H9 (cell line): ENCODE results near the gene DEGS2. TPM values are rescaled to one million over a fixed set of nuclear protein-coding genes. Genes with fewer than 3 reads are reported as not detected.

Source experiments
- DNase-seq: peaks from one replicate; pipeline ENCODE4 v3.0.0-alpha.2; 2017
- H2AFZ ChIP-seq: one replicate; pipeline ENCODE4 v1.6.1; 2013; ENCODE audit warnings: mild to moderate bottlenecking, low read length, control low read depth, moderate library complexity
- H2AK5ac ChIP-seq: 2 replicates; pipeline ENCODE4 v1.6.1; 2013; ENCODE audit warnings: low read length, control low read depth, mixed read lengths; ENCODE audit not compliant: insufficient read length
- H2BK120ac ChIP-seq: one replicate; pipeline ENCODE4 v1.6.1; 2013; ENCODE audit warnings: low read depth, mild to moderate bottlenecking, low read length, control low read depth, inconsistent platforms; ENCODE audit not compliant: poor library complexity, severe bottlenecking
- H2BK12ac ChIP-seq: 2 replicates; pipeline ENCODE4 v1.6.1; 2013; ENCODE audit warnings: low read length, control low read depth, mixed read lengths, low read depth; ENCODE audit not compliant: insufficient read length
- H2BK15ac ChIP-seq: 2 replicates; pipeline ENCODE4 v1.6.1; 2013; ENCODE audit warnings: low read depth, low read length, control low read depth
- H2BK20ac ChIP-seq: one replicate; pipeline ENCODE4 v1.6.1; 2013; ENCODE audit warnings: low read depth, mild to moderate bottlenecking, low read length, control low read depth, inconsistent platforms; ENCODE audit not compliant: poor library complexity, severe bottlenecking
- H2BK5ac ChIP-seq: 2 replicates; pipeline ENCODE4 v1.6.1; 2013; ENCODE audit warnings: low read length, control low read depth, mixed read lengths; ENCODE audit not compliant: insufficient read length
- H3K14ac ChIP-seq: 2 replicates; pipeline ENCODE4 v1.6.1; 2013; ENCODE audit warnings: low read length, control low read depth; ENCODE audit not compliant: insufficient read depth
- H3K18ac ChIP-seq: 2 replicates; pipeline ENCODE4 v1.6.1; 2013; ENCODE audit warnings: low read depth, mild to moderate bottlenecking, mixed read lengths, low read length, control low read depth; ENCODE audit not compliant: insufficient read length
- H3K23ac ChIP-seq: 2 replicates; pipeline ENCODE4 v1.6.1; 2013; ENCODE audit warnings: low read length, control low read depth, mixed read lengths, low read depth; ENCODE audit not compliant: insufficient read length
- H3K23me2 ChIP-seq: 2 replicates; pipeline ENCODE4 v1.6.1; 2013; ENCODE audit warnings: low read depth, mild to moderate bottlenecking, mixed read lengths, low read length, control low read depth; ENCODE audit not compliant: insufficient read length, poor library complexity, severe bottlenecking
- H3K27ac ChIP-seq: 2 replicates; pipeline ENCODE4 v1.5.1; 2013; ENCODE audit warnings: low read length, control low read depth, mixed read lengths, low read depth; ENCODE audit not compliant: insufficient read length
- H3K27me3 ChIP-seq: 2 replicates; pipeline ENCODE4 v1.6.1; 2013; ENCODE audit warnings: low read length, control low read depth, inconsistent platforms; ENCODE audit not compliant: insufficient read depth
- H3K4ac ChIP-seq: 2 replicates; pipeline ENCODE4 v1.6.1; 2013; ENCODE audit warnings: low read depth, mild to moderate bottlenecking, control low read depth, inconsistent platforms, low read length, moderate library complexity
- H3K4me1 ChIP-seq: 2 replicates; pipeline ENCODE4 v1.6.1; 2013; ENCODE audit warnings: low read length, control low read depth, inconsistent platforms; ENCODE audit not compliant: insufficient read depth
- H3K4me2 ChIP-seq: 2 replicates; pipeline ENCODE4 v1.6.1; 2013; ENCODE audit warnings: low read length, control low read depth, mixed read lengths; ENCODE audit not compliant: insufficient read length, insufficient read depth
- H3K56ac ChIP-seq: 2 replicates; pipeline ENCODE4 v1.6.1; 2013; ENCODE audit warnings: low read depth, mild to moderate bottlenecking, mixed read lengths, low read length, control low read depth; ENCODE audit not compliant: insufficient read length
- H3K79me1 ChIP-seq: 2 replicates; pipeline ENCODE4 v1.6.1; 2013; ENCODE audit warnings: low read depth, mild to moderate bottlenecking, moderate library complexity, low read length, control low read depth, inconsistent platforms; ENCODE audit not compliant: insufficient read depth, poor library complexity, severe bottlenecking
- H3K79me2 ChIP-seq: 2 replicates; pipeline ENCODE4 v1.6.1; 2013; ENCODE audit warnings: low read length, control low read depth, inconsistent platforms; ENCODE audit not compliant: insufficient read depth
- H3K9ac ChIP-seq: 2 replicates; pipeline ENCODE4 v1.6.1; 2013; ENCODE audit warnings: low read length, control low read depth, mixed read lengths; ENCODE audit not compliant: insufficient read length; ENCODE audit errors: extremely low read depth
- H3K9me3 ChIP-seq: one replicate; pipeline ENCODE4 v1.6.1; 2013; ENCODE audit warnings: low read depth, low read length, inconsistent platforms; ENCODE audit not compliant: control insufficient read depth
- H3T11ph ChIP-seq: one replicate; pipeline ENCODE4 v1.6.1; 2013; ENCODE audit warnings: mild to moderate bottlenecking, low read length, control low read depth, inconsistent platforms
- H4K20me1 ChIP-seq: one replicate; pipeline ENCODE4 v1.6.1; 2013; ENCODE audit not compliant: control insufficient read depth, insufficient read length, insufficient read depth
- H4K5ac ChIP-seq: 2 replicates; pipeline ENCODE4 v1.6.1; 2013; ENCODE audit warnings: low read depth, mild to moderate bottlenecking, mixed read lengths, low read length, control low read depth; ENCODE audit not compliant: insufficient read length
- H4K8ac ChIP-seq: replicated peaks from 2 replicates; pipeline ENCODE4 v1.6.1; 2013; ENCODE audit warnings: low read length, control low read depth, mixed read lengths, low read depth; ENCODE audit not compliant: insufficient read length
- H4K91ac ChIP-seq: 2 replicates; pipeline ENCODE4 v1.6.1; 2013; ENCODE audit warnings: low read depth, mild to moderate bottlenecking, moderate library complexity, mixed read lengths, low read length, control low read depth; ENCODE audit not compliant: insufficient read length
- H3K27ac Mint-ChIP-seq, 3 experiments: 2 replicates in 2 of 3; 3 replicates in 1 of 3; pipeline ENCODE4 v1.8.0; 2020 to 2021; ENCODE audit warnings: mixed read lengths in 3 of 3, mild to moderate bottlenecking in 1 of 3, moderate library complexity in 1 of 3
- H3K27me3 Mint-ChIP-seq: 2 replicates; pipeline ENCODE4 v1.8.0; 2021; ENCODE audit warnings: low read depth, mild to moderate bottlenecking, moderate library complexity, mixed read lengths
- H3K36me3 Mint-ChIP-seq, 3 experiments: 2 replicates in 2 of 3; 3 replicates in 1 of 3; pipeline ENCODE4 v1.8.0; 2020 to 2021; ENCODE audit warnings: low read depth in 3 of 3, mixed read lengths in 3 of 3; ENCODE audit not compliant: insufficient read depth in 1 of 3
- H3K4me1 Mint-ChIP-seq, 2 experiments: 2 replicates each; pipeline ENCODE4 v1.8.0; 2020; ENCODE audit warnings: mixed read lengths in 2 of 2
- H3K4me3 Mint-ChIP-seq, 2 experiments: 2 replicates in 1 of 2; 3 replicates in 1 of 2; pipeline ENCODE4 v1.8.0; 2020 to 2021; ENCODE audit warnings: mild to moderate bottlenecking in 2 of 2, mixed read lengths in 2 of 2, moderate library complexity in 1 of 2
- H3K9me3 Mint-ChIP-seq, 2 experiments: 2 replicates in 1 of 2; 3 replicates in 1 of 2; pipeline ENCODE4 v1.8.0; 2020; ENCODE audit warnings: mild to moderate bottlenecking in 2 of 2, mixed read lengths in 2 of 2, moderate library complexity in 1 of 2
- WGBS: extraction: QIAGEN DNeasy Blood & Tissue Kit; methylation state at CpG from one replicate; pipeline ENCODE4 v1.1.7; 2013; ENCODE audit warnings: missing lambda C conversion rate, low lambda C conversion rate, mixed read lengths; ENCODE audit not compliant: insufficient read length; ENCODE audit errors: extremely low coverage; 5-methylcytosine and 5-hydroxymethylcytosine counted together
- total RNA-seq: library from RNA; stranded (reverse); gene quantifications from 2 replicates; pipeline ENCODE4 v1.2.1, GENCODE V29; 2021
- TF ChIP-seq, protein P1 (sequence below): fragments of 200-600 bp; sonication (generic); conservative IDR thresholded peaks from 3 replicates; pipeline ENCODE4 v1.8.0; 2021; ENCODE audit warnings: antibody characterized with exemption, mild to moderate bottlenecking

The DEGS2 gene
- total RNA-seq, 1 experiment from 2014 or later, result 0.72 TPM

DNA sequence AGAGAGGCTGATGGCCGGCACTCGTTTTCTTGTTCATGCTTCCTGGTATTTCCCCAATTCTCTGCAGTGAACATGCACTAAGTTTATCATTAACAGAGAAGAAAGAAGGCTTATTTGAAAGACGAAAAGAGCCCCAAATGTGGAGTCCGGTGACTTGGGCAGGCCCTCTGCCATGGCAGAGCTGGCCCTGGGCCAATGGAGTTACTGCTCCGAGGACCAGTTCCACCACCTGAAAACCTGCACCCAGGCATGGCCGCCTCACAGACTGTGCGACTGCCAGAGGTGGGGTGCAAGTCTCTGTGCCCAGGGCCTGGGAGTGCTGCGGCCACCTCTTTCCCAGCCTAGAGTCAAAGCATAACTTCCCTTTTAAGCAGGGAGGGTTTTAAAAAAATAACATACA, 24.9 kb downstream of the DEGS2 start:
- Histone ChIP-seq H3K79me1 (no peaks in the 10 kb centered on the region), H3K27me3 (no peaks in the 10 kb centered on the region), H3T11ph (no peak overlapping the region), H2AK5ac (no peak overlapping the region), H3K23ac (no peak overlapping the region), H3K18ac (no peak overlapping the region), H4K5ac (no peak overlapping the region), H2BK15ac (no peak overlapping the region), H3K23me2 (no peaks in the 10 kb centered on the region), H3K4me2 (no peak overlapping the region), H2BK120ac (no peak overlapping the region), H3K9me3 (no peaks in the 10 kb centered on the region), H4K91ac (no peak overlapping the region), H3K4ac (no peak overlapping the region), H3K9ac (no peak overlapping the region), H3K79me2 (no peaks in the 10 kb centered on the region), H2BK5ac (no peak overlapping the region), H4K8ac (no peak overlapping the region), H2BK12ac (no peak overlapping the region), H4K20me1 (no peaks in the 10 kb centered on the region), H2BK20ac (no peak overlapping the region), H3K14ac (no peak overlapping the region), H3K56ac (no peak overlapping the region), H3K27ac (no peak overlapping the region), H3K4me1 (no peaks in the 10 kb centered on the region), H2AFZ (no peak overlapping the region)
- no peak overlapping the region for H3K27ac Mint-ChIP-seq
- peaks cover 6 to 18% (median 13%) of the 10 kb centered on the region in 3 experiments; a peak in 5 of 7 replicates for H3K36me3 Mint-ChIP-seq
- peaks cover 12 to 21% of the 10 kb centered on the region in 2 experiments for H3K4me1 Mint-ChIP-seq
- no peak overlapping the region for H3K4me3 Mint-ChIP-seq
- no CpG with 5 or more reads among the region's 8 CpGs for WGBS
- TF ChIP-seq, protein P1, sequence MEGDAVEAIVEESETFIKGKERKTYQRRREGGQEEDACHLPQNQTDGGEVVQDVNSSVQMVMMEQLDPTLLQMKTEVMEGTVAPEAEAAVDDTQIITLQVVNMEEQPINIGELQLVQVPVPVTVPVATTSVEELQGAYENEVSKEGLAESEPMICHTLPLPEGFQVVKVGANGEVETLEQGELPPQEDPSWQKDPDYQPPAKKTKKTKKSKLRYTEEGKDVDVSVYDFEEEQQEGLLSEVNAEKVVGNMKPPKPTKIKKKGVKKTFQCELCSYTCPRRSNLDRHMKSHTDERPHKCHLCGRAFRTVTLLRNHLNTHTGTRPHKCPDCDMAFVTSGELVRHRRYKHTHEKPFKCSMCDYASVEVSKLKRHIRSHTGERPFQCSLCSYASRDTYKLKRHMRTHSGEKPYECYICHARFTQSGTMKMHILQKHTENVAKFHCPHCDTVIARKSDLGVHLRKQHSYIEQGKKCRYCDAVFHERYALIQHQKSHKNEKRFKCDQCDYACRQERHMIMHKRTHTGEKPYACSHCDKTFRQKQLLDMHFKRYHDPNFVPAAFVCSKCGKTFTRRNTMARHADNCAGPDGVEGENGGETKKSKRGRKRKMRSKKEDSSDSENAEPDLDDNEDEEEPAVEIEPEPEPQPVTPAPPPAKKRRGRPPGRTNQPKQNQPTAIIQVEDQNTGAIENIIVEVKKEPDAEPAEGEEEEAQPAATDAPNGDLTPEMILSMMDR, result no peak
- no peaks in the 10 kb centered on the region; the same call in 1 of the 2 replicates for H3K27me3 Mint-ChIP-seq
- no peaks in the 10 kb centered on the region for H3K9me3 Mint-ChIP-seq
- no peak for DNase-seq
